Endothelial cell (in vitro differentiated cells): ENCODE data around the gene PSMG3. TPM values are rescaled to one million over a fixed set of nuclear protein-coding genes. Genes with fewer than 3 reads are reported as not detected.

Experiments
- DNase-seq: peaks from one replicate; pipeline ENCODE4 v3.0.0; 2021; ENCODE audit warnings: low spot score
- H3K27ac Mint-ChIP-seq: one replicate; pipeline ENCODE4 v1.8.0; 2021; ENCODE audit warnings: mixed read lengths, inconsistent platforms; ENCODE audit not compliant: unreplicated experiment
- H3K27me3 Mint-ChIP-seq: one replicate; pipeline ENCODE4 v1.8.0; 2021; ENCODE audit warnings: mild to moderate bottlenecking, moderate library complexity, mixed read lengths, inconsistent platforms; ENCODE audit not compliant: unreplicated experiment
- H3K36me3 Mint-ChIP-seq: one replicate; pipeline ENCODE4 v1.8.0; 2021; ENCODE audit warnings: mild to moderate bottlenecking, low read depth, mixed read lengths, inconsistent platforms; ENCODE audit not compliant: unreplicated experiment
- H3K4me1 Mint-ChIP-seq: one replicate; pipeline ENCODE4 v1.8.0; 2021; ENCODE audit warnings: mild to moderate bottlenecking, mixed read lengths, inconsistent platforms; ENCODE audit not compliant: unreplicated experiment
- H3K4me3 Mint-ChIP-seq: one replicate; pipeline ENCODE4 v1.8.0; 2021; ENCODE audit warnings: mild to moderate bottlenecking, mixed read lengths, inconsistent platforms; ENCODE audit not compliant: unreplicated experiment
- H3K9me3 Mint-ChIP-seq: one replicate; pipeline ENCODE4 v1.8.0; 2021; ENCODE audit warnings: mixed read lengths, inconsistent platforms; ENCODE audit not compliant: unreplicated experiment
- CTCF ChIP-seq: fragments of 200-600 bp; sonication (generic); IDR thresholded peaks from one replicate; pipeline ENCODE4 v1.5.0; 2021; ENCODE audit warnings: antibody characterized with exemption; ENCODE audit not compliant: unreplicated experiment
- total RNA-seq: library from RNA; stranded (reverse); fragmentation: NEBNext Ultra II Directional; extraction: Animal tissue kit (Norgen Biotek cat#: 25700); gene quantifications from one replicate; pipeline ENCODE4 v1.2.1, GENCODE V29; 2021; ENCODE audit not compliant: unreplicated experiment

Gene PSMG3
- total RNA-seq, 1 donor from 2014 or later: 20.3 TPM

- Mint-ChIP-seq H3K4me1 (no peaks in the 10 kb centered on the region), H3K9me3 (no peaks in the 10 kb centered on the region), H3K36me3 (peaks cover 4% of the 10 kb centered on the region), H3K27ac (no peak overlapping the region), H3K4me3 (no peak overlapping the region), H3K27me3 (peaks cover 8% of the 10 kb centered on the region)
- TF ChIP-seq CTCF: no peak
- DNase-seq: no peak
Measured at GRCh38 chr7:1590887-1591286, 21.1 kb upstream of the PSMG3 start.

GRCh38 chr7:1590476-1590875, 20.6 kb upstream of the PSMG3 start:
- Mint-ChIP-seq H3K36me3 (peaks cover 4% of the 10 kb centered on the region), H3K27me3 (peaks cover 8% of the 10 kb centered on the region), H3K9me3 (no peaks in the 10 kb centered on the region), H3K4me3 (no peak overlapping the region), H3K4me1 (no peaks in the 10 kb centered on the region), H3K27ac (no peak overlapping the region)
- DNase-seq: no peak
- TF ChIP-seq CTCF: no peak

GRCh38 chr7:1588978-1589377, 19.1 kb upstream of the PSMG3 start:
- H3K4me3 Mint-ChIP-seq: no peak overlapping the region

GRCh38 chr7:1587738-1588137, 17.9 kb upstream of the PSMG3 start:
- Mint-ChIP-seq H3K27ac (no peak overlapping the region), H3K4me3 (no peak overlapping the region), H3K9me3 (no peaks in the 10 kb centered on the region), H3K36me3 (peaks cover 4% of the 10 kb centered on the region), H3K27me3 (peaks cover 9% of the 10 kb centered on the region), H3K4me1 (no peaks in the 10 kb centered on the region)
- no peak for TF ChIP-seq CTCF
- no peak for DNase-seq

More at GRCh38 chr7:1588978-1589377, 19.1 kb upstream of the PSMG3 start:
- H3K9me3 Mint-ChIP-seq: no peaks in the 10 kb centered on the region
- no peak for TF ChIP-seq CTCF
- H3K36me3 Mint-ChIP-seq: peaks cover 4% of the 10 kb centered on the region
- H3K27me3 Mint-ChIP-seq: peaks cover 11% of the 10 kb centered on the region
- DNase-seq: no peak
- no peak overlapping the region for H3K27ac Mint-ChIP-seq
- H3K4me1 Mint-ChIP-seq: no peaks in the 10 kb centered on the region

- Mint-ChIP-seq H3K4me3 (no peak overlapping the region), H3K36me3 (peaks cover 4% of the 10 kb centered on the region), H3K27me3 (peaks cover 6% of the 10 kb centered on the region), H3K9me3 (no peaks in the 10 kb centered on the region), H3K27ac (no peak overlapping the region), H3K4me1 (no peaks in the 10 kb centered on the region)
- TF ChIP-seq CTCF: no peak
- DNase-seq: no peak
Measured at GRCh38 chr7:1586827-1587705, 17.2 kb upstream of the PSMG3 start.
